Activated T-helper 2 cell treated with anti-CD3 and anti-CD28 coated beads, Interferon-gamma antibody, Interleukin-2, Interleukin-4, amounts not matched to agents 10 μg/mL and 5 μg/mL and 100 μg/mL, durations not matched to agents 14 hours and 24 hours and 36 hours (primary cell): Measurements from ENCODE around the gene RASA1. TPM values are rescaled to one million over a fixed set of nuclear protein-coding genes. Genes with fewer than 3 reads are reported as not detected.
"Not testable (repeated sequence)": the region's sequence is repeated elsewhere in the genome, so short reads cannot be mapped to it uniquely, and the experiment has no call there.

ENCODE experiments used
- DNase-seq: peaks from one replicate; pipeline ENCODE4 v3.0.0; 2021; ENCODE audit warnings: low spot score
- H3K27ac Mint-ChIP-seq: one replicate; pipeline ENCODE4 v1.8.0; 2021; ENCODE audit warnings: mixed read lengths
- H3K27me3 Mint-ChIP-seq: one replicate; pipeline ENCODE4 v1.8.0; 2021; ENCODE audit warnings: low read depth, mixed read lengths
- H3K36me3 Mint-ChIP-seq: one replicate; pipeline ENCODE4 v1.8.0; 2021; ENCODE audit warnings: low read depth, mixed read lengths
- H3K4me1 Mint-ChIP-seq: one replicate; pipeline ENCODE4 v1.8.0; 2021; ENCODE audit warnings: low read depth, mixed read lengths
- H3K4me3 Mint-ChIP-seq: one replicate; pipeline ENCODE4 v1.8.0; 2021; ENCODE audit warnings: low read depth, mild to moderate bottlenecking, moderate library complexity, mixed read lengths
- H3K9me3 Mint-ChIP-seq: one replicate; pipeline ENCODE4 v1.8.0; 2021; ENCODE audit warnings: mixed read lengths
- intact Hi-C: fragments of 100-400 bp; cut with micrococcal nuclease; formaldehyde crosslinking; loops from one replicate; pipeline ENCODE4 v1.15.1; 2023
- total RNA-seq: library from RNA; stranded (reverse); gene quantifications from 2 replicates; pipeline ENCODE4 v1.2.3, GENCODE V29; 2022

Gene RASA1
- total RNA-seq, 1 donor from 2014 or later: 21.1 TPM

DNA sequence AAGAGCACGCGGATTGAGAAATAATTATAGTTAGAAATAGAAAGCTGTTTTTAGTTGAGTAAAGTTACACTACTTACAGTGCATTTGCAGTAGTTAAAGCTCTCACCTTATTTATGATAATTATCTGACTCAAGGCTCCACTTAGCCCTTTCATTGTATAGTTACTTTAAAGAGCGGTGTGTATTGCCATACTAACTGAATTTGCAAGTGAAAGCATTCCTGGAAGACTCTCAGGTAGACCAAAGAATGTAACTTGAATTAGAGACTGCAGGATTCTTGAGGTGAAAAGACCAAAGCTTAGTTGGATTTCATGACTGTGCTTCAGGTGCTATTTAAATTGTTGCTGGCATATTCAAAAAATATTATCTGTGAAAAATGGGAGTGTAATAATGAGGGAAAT, 4.2 kb upstream of the RASA1 start:
- Mint-ChIP-seq H3K27ac (no peak overlapping the region), H3K9me3 (no peaks in the 10 kb centered on the region), H3K36me3 (no peaks in the 10 kb centered on the region), H3K27me3 (peaks cover 4% of the 10 kb centered on the region), H3K4me3 (no peak overlapping the region), H3K4me1 (peaks cover 15% of the 10 kb centered on the region)
- intact Hi-C loops: no loop called here
- no peak for DNase-seq

DNA sequence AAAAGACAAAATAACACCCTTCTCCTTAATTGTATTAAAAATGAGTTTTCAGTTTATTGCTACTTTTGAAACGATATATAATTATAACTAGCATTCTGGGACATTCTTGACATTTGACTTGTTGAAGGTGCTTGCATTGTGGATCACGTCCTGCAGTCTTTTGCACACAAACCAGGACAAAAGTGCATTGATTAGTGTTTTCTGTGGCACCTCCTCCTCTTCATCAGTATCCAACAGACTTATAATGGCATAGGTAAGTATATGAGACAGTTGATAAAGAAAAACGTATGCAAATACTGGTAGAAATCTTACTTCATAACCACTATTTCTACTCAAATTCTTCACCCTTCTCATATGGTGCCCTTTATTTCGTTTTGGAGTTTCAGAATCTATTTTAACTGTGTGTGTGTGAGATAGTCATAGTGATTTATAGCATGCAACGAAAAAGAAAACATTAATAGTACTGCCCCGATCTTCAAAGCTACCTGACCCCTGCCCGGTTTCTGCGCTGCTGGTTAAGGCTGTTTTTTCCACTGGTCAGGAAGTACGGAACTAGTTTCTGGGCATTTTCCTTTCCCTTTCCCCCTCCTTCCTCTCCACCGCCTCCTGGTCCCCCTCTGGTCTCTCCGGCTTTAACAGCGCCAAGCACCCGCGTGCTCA, 639 bp upstream of the RASA1 start:
- DNase-seq: no peak
- Mint-ChIP-seq H3K27ac (peak overlapping the region; percentile 90), H3K4me3 (peak overlapping the region; percentile 94), H3K4me1 (peaks cover 24% of the 10 kb centered on the region), H3K36me3 (peaks cover 14% of the 10 kb centered on the region), H3K27me3 (peaks cover 4% of the 10 kb centered on the region), H3K9me3 (no peaks in the 10 kb centered on the region)
- intact Hi-C loops: loop anchor here (1.0 to 5.0 kb wide), 5 partner anchors 73 to 350 kb away; partner anchors contain the start of gene CCNH

DNA sequence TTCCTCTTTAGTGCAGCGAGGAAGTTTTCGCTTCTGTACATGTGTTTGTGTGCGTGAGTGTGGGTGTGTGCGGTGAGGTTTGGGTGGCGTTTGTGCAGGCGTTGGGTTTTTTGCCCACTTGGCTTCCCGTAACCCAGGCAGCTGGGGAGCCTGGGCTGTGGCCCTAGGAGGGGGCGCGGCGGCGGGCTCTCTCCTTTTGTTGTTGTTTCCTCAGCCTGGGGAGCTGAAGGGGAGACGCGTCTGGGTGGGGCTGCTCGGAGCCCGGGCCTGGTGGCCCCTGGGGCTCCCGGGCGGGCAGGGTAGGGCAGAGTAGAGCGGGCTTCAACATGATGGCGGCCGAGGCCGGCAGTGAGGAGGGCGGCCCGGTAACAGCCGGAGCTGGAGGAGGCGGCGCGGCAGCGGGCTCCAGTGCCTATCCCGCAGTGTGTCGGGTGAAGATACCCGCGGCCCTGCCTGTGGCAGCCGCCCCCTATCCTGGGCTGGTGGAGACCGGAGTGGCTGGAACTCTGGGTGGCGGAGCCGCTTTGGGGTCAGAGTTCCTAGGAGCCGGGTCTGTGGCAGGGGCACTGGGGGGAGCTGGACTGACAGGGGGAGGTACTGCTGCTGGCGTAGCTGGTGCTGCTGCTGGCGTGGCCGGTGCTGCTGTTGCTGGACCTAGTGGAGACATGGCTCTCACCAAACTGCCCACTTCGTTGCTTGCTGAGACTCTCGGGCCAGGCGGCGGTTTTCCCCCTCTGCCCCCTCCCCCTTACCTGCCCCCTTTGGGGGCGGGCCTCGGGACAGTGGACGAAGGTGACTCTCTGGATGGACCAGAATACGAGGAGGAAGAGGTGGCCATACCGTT, 665 bp downstream of the RASA1 start:
- Mint-ChIP-seq H3K9me3 (no peaks in the 10 kb centered on the region), H3K27me3 (peaks cover 1% of the 10 kb centered on the region), H3K27ac (peak overlapping the region; percentile 90), H3K4me3 (peak overlapping the region; percentile 94), H3K36me3 (peaks cover 16% of the 10 kb centered on the region), H3K4me1 (peaks cover 24% of the 10 kb centered on the region)
- DNase-seq: peak; percentile 70
- intact Hi-C loops: loop anchor here (1.0 to 5.0 kb wide), 4 partner anchors 14 to 351 kb away; no protein-coding TSS in a partner anchor

DNA sequence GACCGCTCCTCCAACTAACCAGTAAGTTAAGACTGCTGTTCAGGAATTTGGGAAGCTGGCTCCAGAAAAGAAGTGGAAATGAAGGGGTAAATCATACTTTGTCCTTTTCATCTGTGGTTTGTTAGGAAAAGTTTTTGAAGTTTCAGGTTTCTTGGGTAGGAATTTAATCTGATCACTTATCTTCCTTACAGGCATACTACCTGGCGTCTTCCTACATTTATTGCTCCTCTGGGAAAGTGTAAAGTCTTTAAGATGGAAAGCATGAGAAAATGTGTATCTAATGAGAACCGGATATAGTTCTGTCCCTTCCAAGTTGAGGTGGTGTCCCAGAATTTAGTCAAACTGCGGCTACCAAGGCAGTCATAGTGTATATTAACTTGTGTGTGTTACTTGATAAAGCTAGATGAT, 1.3 kb downstream of the RASA1 start:
- Mint-ChIP-seq H3K4me3 (peak overlapping the region; percentile 94), H3K27ac (peak overlapping the region; percentile 54), H3K27me3 (peaks cover 1% of the 10 kb centered on the region), H3K36me3 (peaks cover 18% of the 10 kb centered on the region), H3K4me1 (peaks cover 25% of the 10 kb centered on the region), H3K9me3 (no peaks in the 10 kb centered on the region)
- no peak for DNase-seq
- intact Hi-C loops: loop anchor here (1.0 to 5.0 kb wide), 4 partner anchors 14 to 352 kb away; no protein-coding TSS in a partner anchor

DNA sequence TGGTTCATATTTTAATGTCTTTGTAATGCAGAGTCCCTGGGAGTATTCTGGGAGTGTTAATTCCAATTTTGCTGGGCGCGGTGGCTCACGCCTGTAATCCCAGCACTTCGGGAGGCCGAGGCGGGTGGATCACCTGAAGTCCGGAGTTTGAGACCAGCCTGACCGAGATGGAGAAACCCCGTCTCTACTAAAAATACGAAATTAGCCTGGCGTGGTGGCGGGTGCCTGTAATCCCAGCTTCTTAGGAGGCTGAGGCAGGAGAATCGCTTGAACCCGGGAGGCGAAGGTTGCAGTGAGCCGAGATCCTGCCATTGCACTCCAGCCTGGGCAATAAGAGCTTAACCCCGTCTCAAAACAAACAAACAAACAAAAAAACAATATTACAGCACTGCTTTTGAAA, 3.2 kb downstream of the RASA1 start:
- intact Hi-C loops, H3K9me3 Mint-ChIP-seq, DNase-seq, H3K27ac Mint-ChIP-seq, H3K4me3 Mint-ChIP-seq, H3K27me3 Mint-ChIP-seq: not testable (repeated sequence)
- Mint-ChIP-seq H3K36me3 (peaks cover 35% of the 10 kb centered on the region), H3K4me1 (peaks cover 34% of the 10 kb centered on the region)

DNA sequence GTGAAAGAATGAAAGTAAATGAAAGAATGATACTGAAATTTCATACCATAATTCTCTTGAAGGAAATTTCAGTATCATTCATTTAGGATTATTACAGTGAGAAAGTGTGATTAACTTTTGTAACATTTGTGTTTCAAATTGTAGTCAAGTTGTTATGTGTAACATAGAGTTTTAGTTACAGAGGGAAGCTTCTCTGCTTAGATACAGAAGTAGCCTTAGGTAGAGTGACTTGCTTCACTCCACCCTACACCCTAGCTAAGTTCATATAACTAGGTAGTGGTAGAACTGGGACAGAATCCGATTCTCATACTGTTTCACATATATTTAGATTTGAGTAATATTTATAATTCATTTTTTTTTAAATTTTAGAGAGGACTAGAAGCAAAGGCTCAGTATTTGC, 9.0 kb downstream of the RASA1 start:
- Mint-ChIP-seq H3K27ac (no peak overlapping the region), H3K27me3 (no peaks in the 10 kb centered on the region), H3K4me3 (no peak overlapping the region), H3K36me3 (peaks cover 57% of the 10 kb centered on the region), H3K9me3 (no peaks in the 10 kb centered on the region), H3K4me1 (peaks cover 39% of the 10 kb centered on the region)
- intact Hi-C loops: no loop called here
- DNase-seq: no peak

DNA sequence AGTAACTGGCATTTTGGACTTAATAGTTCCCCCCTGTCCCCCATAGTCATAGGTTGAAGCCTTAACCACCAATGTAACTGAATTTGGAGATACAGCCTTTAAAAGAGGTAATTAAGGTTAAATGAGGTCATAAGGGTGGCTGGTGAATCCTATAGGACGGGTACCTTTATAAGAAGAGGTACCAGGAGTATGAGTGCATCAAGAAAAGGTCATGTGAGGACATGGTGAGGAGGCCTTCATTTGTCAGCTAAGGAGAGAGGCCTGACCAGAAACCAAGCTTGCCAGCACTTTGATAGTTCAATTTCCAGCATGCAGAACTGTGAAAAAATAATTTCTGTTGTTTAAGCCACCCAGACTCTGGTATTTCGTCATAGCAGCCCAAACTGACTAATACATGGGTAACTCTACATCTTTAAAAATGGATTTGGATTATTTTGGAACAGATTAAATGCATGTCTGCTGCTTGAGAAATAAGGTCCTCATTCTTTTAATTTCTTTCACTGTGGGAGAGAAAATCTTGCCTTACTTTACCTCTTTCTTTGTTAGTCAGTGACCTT, 9.7 kb downstream of the RASA1 start:
- H3K27me3 Mint-ChIP-seq: no peaks in the 10 kb centered on the region
- H3K9me3 Mint-ChIP-seq: no peaks in the 10 kb centered on the region
- no peak overlapping the region for H3K4me3 Mint-ChIP-seq
- H3K27ac Mint-ChIP-seq: no peak overlapping the region
- intact Hi-C loops: no loop called here
- no peak for DNase-seq
- peaks cover 42% of the 10 kb centered on the region for H3K4me1 Mint-ChIP-seq
- H3K36me3 Mint-ChIP-seq: peaks cover 63% of the 10 kb centered on the region

DNA sequence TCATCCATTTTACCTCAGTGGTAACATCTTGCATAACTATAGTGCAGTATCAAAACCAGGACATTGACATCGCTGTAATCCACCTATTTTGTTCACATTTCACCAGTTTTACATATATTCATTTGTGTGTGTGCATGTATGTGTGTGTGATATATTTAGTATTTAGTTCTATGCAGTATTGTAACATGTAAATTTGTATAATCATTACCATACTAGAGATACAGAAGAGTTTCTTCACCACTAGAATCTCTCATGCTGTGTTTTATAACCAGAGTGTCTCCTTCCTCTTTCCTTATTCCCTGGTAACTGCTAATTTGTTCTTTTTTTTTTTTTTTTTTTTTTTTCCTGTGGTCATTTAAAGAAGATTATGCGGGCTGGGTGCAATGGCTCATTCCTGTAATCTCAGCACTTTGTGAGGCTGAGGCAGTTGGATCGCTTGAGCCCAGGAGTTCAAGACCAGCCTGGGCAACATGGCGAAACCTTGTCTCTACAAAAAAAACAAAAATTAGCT, 11.0 kb downstream of the RASA1 start:
- no peaks in the 10 kb centered on the region for H3K9me3 Mint-ChIP-seq
- peaks cover 64% of the 10 kb centered on the region for H3K36me3 Mint-ChIP-seq
- peaks cover 48% of the 10 kb centered on the region for H3K4me1 Mint-ChIP-seq
- H3K27me3 Mint-ChIP-seq: no peaks in the 10 kb centered on the region
- intact Hi-C loops: no loop called here
- H3K27ac Mint-ChIP-seq: no peak overlapping the region
- H3K4me3 Mint-ChIP-seq: no peak overlapping the region
- no peak for DNase-seq

DNA sequence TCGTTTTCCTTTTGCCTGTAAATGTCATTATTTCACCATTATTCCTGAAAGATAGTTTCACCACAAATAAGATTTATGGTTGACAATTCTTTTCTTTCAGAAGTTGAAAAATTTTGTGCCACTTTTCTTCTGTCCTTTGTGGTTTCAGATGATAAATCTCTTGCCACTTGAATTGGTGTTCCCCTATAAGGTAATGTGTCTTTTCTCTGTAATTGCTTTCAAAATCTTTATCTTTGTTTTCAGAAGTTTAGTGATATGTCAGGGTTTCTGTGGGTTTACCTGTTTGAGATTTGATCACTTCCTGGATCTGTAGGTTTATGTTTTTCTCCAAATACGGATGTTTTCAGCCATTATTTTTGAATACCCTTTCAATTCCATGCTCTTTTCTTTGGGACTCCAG, 14.6 kb downstream of the RASA1 start:
- intact Hi-C loops: loop anchor here (1.0 to 5.0 kb wide), 4 partner anchors 13 to 200 kb away; no protein-coding TSS in a partner anchor
- H3K27me3 Mint-ChIP-seq: no peaks in the 10 kb centered on the region
- H3K36me3 Mint-ChIP-seq: peaks cover 59% of the 10 kb centered on the region
- DNase-seq: no peak
- peak overlapping the region; percentile 64 for H3K4me3 Mint-ChIP-seq
- peak overlapping the region; percentile 74 for H3K27ac Mint-ChIP-seq
- no peaks in the 10 kb centered on the region for H3K9me3 Mint-ChIP-seq
- peaks cover 40% of the 10 kb centered on the region for H3K4me1 Mint-ChIP-seq

DNA sequence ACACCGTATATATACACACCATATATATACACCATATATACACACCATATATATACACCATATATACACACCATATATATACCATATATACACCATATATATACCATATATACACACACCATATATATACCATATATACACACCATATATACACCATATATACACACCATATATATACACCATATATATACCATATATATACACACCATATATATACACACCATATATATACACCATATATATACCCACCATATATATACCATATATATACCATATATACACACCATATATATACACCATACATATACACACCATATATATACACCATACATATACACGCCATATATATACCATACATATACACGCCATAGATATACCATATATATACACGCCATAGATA, 19.6 kb downstream of the RASA1 start:
- H3K27ac Mint-ChIP-seq: not testable (repeated sequence)
- peaks cover 19% of the 10 kb centered on the region for H3K4me1 Mint-ChIP-seq

DNA sequence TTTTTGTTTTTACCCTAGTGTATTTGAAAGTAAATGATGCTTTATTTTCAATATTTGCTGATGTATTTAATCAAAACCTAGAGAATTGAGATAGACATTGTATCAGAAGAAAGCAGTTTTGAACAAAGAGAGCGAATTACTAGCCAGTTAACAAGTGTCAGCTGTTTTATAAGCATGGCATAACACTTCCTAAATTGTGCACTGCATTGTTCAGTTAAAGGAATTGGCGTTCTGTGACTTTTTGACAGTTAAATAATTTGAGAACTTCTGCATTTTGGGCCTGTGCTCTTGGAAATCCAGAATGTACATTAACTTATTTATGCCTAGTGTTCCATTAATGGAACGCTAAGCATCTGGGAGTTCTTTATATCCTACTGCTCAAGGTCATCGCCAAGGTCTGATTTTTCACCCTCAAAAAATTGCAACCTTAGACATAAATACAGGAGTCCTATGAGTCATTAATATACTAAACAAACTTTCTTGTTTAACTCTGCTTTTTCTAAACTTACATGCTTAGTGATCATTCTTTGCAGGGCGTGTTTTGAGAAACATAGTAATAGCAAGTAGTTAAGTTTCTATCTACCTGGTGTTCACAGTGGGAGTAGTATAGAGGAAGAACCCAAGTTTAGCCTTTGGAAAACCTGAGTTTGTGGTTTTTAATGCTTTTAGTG, 31.1 kb downstream of the RASA1 start:
- Mint-ChIP-seq H3K27me3 (no peaks in the 10 kb centered on the region), H3K27ac (no peak overlapping the region), H3K4me3 (no peak overlapping the region), H3K36me3 (peaks cover 62% of the 10 kb centered on the region), H3K9me3 (peaks cover 20% of the 10 kb centered on the region), H3K4me1 (peaks cover 64% of the 10 kb centered on the region)
- no peak for DNase-seq
- intact Hi-C loops: no loop called here

More for the DNA sequence above, 19.6 kb downstream of the RASA1 start:
- H3K27me3 Mint-ChIP-seq, DNase-seq, intact Hi-C loops, H3K4me3 Mint-ChIP-seq: not testable (repeated sequence)
- Mint-ChIP-seq H3K36me3 (peaks cover 60% of the 10 kb centered on the region), H3K9me3 (peaks cover 15% of the 10 kb centered on the region)

DNA sequence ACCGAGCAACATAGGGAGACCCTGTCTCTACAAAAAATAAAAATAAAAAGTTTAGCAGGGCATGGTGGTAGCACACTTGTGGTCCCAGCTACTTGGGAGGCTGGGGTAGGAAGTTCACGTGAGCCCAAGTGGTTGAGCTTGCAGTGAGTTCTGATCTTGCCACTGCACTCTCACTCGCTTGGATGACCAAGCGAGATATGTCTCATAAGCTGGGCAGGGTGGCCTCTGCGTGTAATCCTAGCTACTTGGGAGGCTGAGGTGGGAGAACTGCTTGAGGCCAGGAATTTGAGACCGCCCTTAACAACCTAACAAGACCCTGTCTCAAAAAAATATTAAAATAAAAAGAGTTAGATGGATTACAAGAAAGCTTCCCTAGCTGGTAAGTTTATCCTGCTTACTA, 32.5 kb downstream of the RASA1 start:
- intact Hi-C loops: loop anchor here (1.0 to 2.0 kb wide), 2 partner anchors 32 to 41 kb away; no protein-coding TSS in a partner anchor
- H3K36me3 Mint-ChIP-seq: peaks cover 64% of the 10 kb centered on the region
- H3K4me1 Mint-ChIP-seq: peaks cover 57% of the 10 kb centered on the region
- DNase-seq: no peak
- H3K9me3 Mint-ChIP-seq: peaks cover 16% of the 10 kb centered on the region
- H3K27me3 Mint-ChIP-seq: no peaks in the 10 kb centered on the region
- H3K27ac Mint-ChIP-seq: no peak overlapping the region
- H3K4me3 Mint-ChIP-seq: no peak overlapping the region
